Keratinocyte (primary cell): ENCODE measurements around the gene PIP4K2A. TPM values are rescaled to one million over a fixed set of nuclear protein-coding genes. Genes with fewer than 3 reads are reported as not detected.

ENCODE experiments used
- DNase-seq: peaks from one replicate; pipeline ENCODE4 v3.0.0-alpha.2; 2011; ENCODE audit warnings: low read depth, missing footprints, low spot score
- FAIRE-seq: peaks from 2 replicates; lab custom pipeline; 2011; peaks lifted over from hg19 to GRCh38; lab: Jason Lieb, UNC
- H2AFZ ChIP-seq: 2 replicates; pipeline ENCODE4 v1.6.0; 2012; ENCODE audit warnings: low read length, control low read depth, inconsistent platforms; ENCODE audit not compliant: control insufficient read depth
- H3K27ac ChIP-seq: 2 replicates; pipeline ENCODE4 v1.5.1; 2011; ENCODE audit warnings: low read length; ENCODE audit not compliant: control insufficient read depth, insufficient read depth
- H3K27me3 ChIP-seq: 3 replicates; pipeline ENCODE4 v1.6.0; 2011; ENCODE audit warnings: low read length; ENCODE audit not compliant: control insufficient read depth, insufficient read depth; ENCODE audit errors: extremely low read depth
- H3K36me3 ChIP-seq, 2 experiments: 2 replicates in 1 of 2; 3 replicates in 1 of 2; pipeline ENCODE4 v1.5.1; 2011; ENCODE audit warnings: low read length in 2 of 2, mild to moderate bottlenecking in 1 of 2; ENCODE audit not compliant: control insufficient read depth in 2 of 2, insufficient read depth in 2 of 2; ENCODE audit errors: extremely low read depth in 1 of 2
- H3K4me1 ChIP-seq: 3 replicates; pipeline ENCODE4 v1.5.1; 2011; ENCODE audit warnings: low read length; ENCODE audit not compliant: control insufficient read depth, insufficient read depth; ENCODE audit errors: extremely low read depth
- H3K4me2 ChIP-seq: 3 replicates; pipeline ENCODE4 v1.6.0; 2011; ENCODE audit warnings: low read depth, low read length; ENCODE audit not compliant: control insufficient read depth, insufficient read depth; ENCODE audit errors: extremely low read depth
- H3K4me3 ChIP-seq, 3 experiments: fragments of 200-600 bp in 1 of 3; sonication (generic) in 1 of 3; 2 replicates in 2 of 3; 3 replicates in 1 of 3; pipeline ENCODE4 v1.5.1; 2011 to 2016; ENCODE audit warnings: low read length in 3 of 3, mild to moderate bottlenecking in 3 of 3, control low read depth in 2 of 3, inconsistent platforms in 1 of 3, low read depth in 1 of 3, mixed read lengths in 1 of 3, mixed run types in 1 of 3, moderate library complexity in 1 of 3; ENCODE audit not compliant: control insufficient read depth in 2 of 3, insufficient read depth in 2 of 3; ENCODE audit errors: extremely low read depth in 1 of 3
- H3K79me2 ChIP-seq: 2 replicates; pipeline ENCODE4 v1.6.0; 2012; ENCODE audit warnings: low read length; ENCODE audit not compliant: control insufficient read depth, insufficient read depth
- H3K9ac ChIP-seq: 3 replicates; pipeline ENCODE4 v1.6.0; 2011; ENCODE audit warnings: low read length; ENCODE audit not compliant: control insufficient read depth, insufficient read depth; ENCODE audit errors: extremely low read depth
- H3K9me1 ChIP-seq: 3 replicates; pipeline ENCODE4 v1.6.0; 2011; ENCODE audit warnings: low read length; ENCODE audit not compliant: control insufficient read depth, insufficient read depth; ENCODE audit errors: extremely low read depth
- H3K9me3 ChIP-seq: 2 replicates; pipeline ENCODE4 v1.5.1; 2012; ENCODE audit warnings: low read depth, low read length; ENCODE audit not compliant: control insufficient read depth
- H4K20me1 ChIP-seq: 3 replicates; pipeline ENCODE4 v1.6.0; 2011; ENCODE audit warnings: low read length; ENCODE audit not compliant: control insufficient read depth, insufficient read depth; ENCODE audit errors: extremely low read depth
- EZH2 ChIP-seq: IDR thresholded peaks from one replicate; pipeline ENCODE4 v1.6.1; 2012; ENCODE audit warnings: inconsistent platforms, mild to moderate bottlenecking, low read length, moderate library complexity
- dilution Hi-C: fragments of 300-500 bp; cut with MboI; formaldehyde crosslinking; loops from one replicate; pipeline ENCODE4 v1.7.0; 2020; ENCODE audit warnings: low sequenced_read_pairs; ENCODE audit not compliant: extremely low pct_ligation_motif_present
- polyA plus RNA-seq, 5 experiments: library from polyadenylated mRNA; depleted of rRNA in 3 of 5; stranded (reverse) in 3 of 5; stranded (forward) in 1 of 5; unstranded in 1 of 5; fragments of >200 nt; gene quantifications; 1 replicate in 1 of 5; 2 replicates in 3 of 5; 3 replicates in 1 of 5; pipeline versions ENCODE4 v1.2.1 to v1.2.3, GENCODE V29; 2011 to 2012; ENCODE audit warnings: missing spikeins in 2 of 5, low read depth in 1 of 5, low replicate concordance in 1 of 5
- TF ChIP-seq, protein P1 (sequence below), 3 experiments: IDR thresholded peaks in 1 of 3; conservative IDR thresholded peaks in 1 of 3; optimal IDR thresholded peaks in 1 of 3; 2 replicates in 2 of 3; 3 replicates in 1 of 3; pipeline versions ENCODE3 to v1.5.1; 2011; ENCODE audit warnings: low read length in 3 of 3, mild to moderate bottlenecking in 3 of 3, moderate library complexity in 2 of 3, control low read depth in 1 of 3, inconsistent platforms in 1 of 3; ENCODE audit not compliant: insufficient read depth in 2 of 3; ENCODE audit errors: extremely low read depth in 1 of 3

Gene PIP4K2A
- polyA plus RNA-seq, 1 donor (not counting 4 experiments of a cell fraction or from before 2014, with no cell fraction given): 15.5 TPM

DNA sequence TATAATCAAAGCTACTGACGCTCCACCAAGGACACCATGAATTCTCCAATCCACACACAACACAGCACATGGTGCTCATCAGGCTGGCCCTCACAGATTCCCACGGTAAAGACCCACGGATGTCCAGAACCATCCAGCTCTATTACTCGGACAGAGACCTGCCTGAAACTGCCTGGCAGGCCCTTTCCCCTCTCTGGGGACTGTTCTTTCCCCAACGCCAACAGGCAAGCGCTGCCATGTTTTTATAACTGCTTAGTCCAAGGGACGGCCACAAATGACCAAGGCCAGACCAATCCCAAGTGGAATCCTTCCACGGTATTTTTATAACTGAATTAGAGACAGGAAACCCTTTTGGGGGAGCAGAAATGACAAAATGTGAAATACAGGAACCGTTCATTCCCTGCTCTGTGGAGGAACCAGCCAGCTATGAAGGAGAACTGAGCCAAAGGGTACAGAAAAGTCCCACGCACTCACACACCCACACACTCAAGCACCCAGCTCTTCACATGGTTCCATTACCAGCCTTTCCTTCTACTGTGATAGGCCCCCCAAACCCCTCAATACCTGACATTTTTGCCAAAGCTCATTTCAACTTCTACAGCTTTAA lies 4.1 kb downstream of the PIP4K2A start:
- peaks cover 8% of the 10 kb centered on the region for H3K4me1 ChIP-seq
- no peak for DNase-seq
- H3K36me3 ChIP-seq: no peaks in the 10 kb centered on the region
- no peaks in the 10 kb centered on the region for H3K9me1 ChIP-seq
- no peak overlapping the region for H3K4me2 ChIP-seq
- TF ChIP-seq, protein P1, sequence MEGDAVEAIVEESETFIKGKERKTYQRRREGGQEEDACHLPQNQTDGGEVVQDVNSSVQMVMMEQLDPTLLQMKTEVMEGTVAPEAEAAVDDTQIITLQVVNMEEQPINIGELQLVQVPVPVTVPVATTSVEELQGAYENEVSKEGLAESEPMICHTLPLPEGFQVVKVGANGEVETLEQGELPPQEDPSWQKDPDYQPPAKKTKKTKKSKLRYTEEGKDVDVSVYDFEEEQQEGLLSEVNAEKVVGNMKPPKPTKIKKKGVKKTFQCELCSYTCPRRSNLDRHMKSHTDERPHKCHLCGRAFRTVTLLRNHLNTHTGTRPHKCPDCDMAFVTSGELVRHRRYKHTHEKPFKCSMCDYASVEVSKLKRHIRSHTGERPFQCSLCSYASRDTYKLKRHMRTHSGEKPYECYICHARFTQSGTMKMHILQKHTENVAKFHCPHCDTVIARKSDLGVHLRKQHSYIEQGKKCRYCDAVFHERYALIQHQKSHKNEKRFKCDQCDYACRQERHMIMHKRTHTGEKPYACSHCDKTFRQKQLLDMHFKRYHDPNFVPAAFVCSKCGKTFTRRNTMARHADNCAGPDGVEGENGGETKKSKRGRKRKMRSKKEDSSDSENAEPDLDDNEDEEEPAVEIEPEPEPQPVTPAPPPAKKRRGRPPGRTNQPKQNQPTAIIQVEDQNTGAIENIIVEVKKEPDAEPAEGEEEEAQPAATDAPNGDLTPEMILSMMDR (optimal IDR thresholded peaks at IDR 0.05 in 1 of 3, IDR thresholded peaks at IDR 0.05 in 1 of 3, conservative IDR thresholded peaks at IDR 0.05 in 1 of 3; ENCODE audit: extremely low read depth in 1 of 3, insufficient read depth in 2 of 3, low read length in 3 of 3): no peak
- TF ChIP-seq EZH2: no peak
- H3K79me2 ChIP-seq: peaks cover 47% of the 10 kb centered on the region
- H3K27ac ChIP-seq: no peak overlapping the region
- no peak overlapping the region for H3K4me3 ChIP-seq
- dilution Hi-C loops: no loop called here
- peaks cover 3% of the 10 kb centered on the region for H4K20me1 ChIP-seq
- FAIRE-seq: no peak
- no peaks in the 10 kb centered on the region for H3K27me3 ChIP-seq
- H2AFZ ChIP-seq: no peak overlapping the region
- H3K9ac ChIP-seq: no peak overlapping the region
- no peaks in the 10 kb centered on the region for H3K9me3 ChIP-seq

DNA sequence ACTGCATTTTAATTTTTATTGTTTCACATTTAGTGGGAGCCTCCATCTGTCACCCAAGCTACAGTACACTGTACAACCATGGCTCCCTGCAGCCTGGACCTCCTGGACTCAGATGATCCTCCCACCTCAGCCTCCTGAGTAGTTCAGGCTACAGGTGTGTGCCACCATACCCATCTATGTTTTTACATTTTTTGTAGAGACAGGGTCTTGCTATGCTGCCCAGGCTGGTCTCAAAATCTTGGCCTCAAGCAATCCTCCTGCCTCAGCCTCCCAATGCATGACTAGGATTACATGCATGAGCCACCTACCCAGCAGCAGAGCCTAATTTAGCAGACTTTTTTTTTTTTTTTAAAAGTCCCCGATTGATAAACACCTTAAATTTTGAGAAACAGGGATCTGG lies 5.6 kb downstream of the PIP4K2A start:
- no peak overlapping the region for H3K27ac ChIP-seq
- dilution Hi-C loops: no loop called here
- no peak for DNase-seq
- H3K4me1 ChIP-seq: peaks cover 8% of the 10 kb centered on the region
- no peak for FAIRE-seq
- no peak overlapping the region for H3K4me2 ChIP-seq
- H3K9me3 ChIP-seq: no peaks in the 10 kb centered on the region
- peaks cover 48% of the 10 kb centered on the region for H3K79me2 ChIP-seq
- H3K4me3 ChIP-seq: no peak overlapping the region
- TF ChIP-seq, protein P1 (optimal IDR thresholded peaks at IDR 0.05 in 1 of 3, IDR thresholded peaks at IDR 0.05 in 1 of 3, conservative IDR thresholded peaks at IDR 0.05 in 1 of 3; ENCODE audit: extremely low read depth in 1 of 3, insufficient read depth in 2 of 3, low read length in 3 of 3): no peak
- TF ChIP-seq EZH2: no peak
- H3K36me3 ChIP-seq: no peaks in the 10 kb centered on the region
- H3K9ac ChIP-seq: no peak overlapping the region
- no peaks in the 10 kb centered on the region for H3K9me1 ChIP-seq
- peaks cover 3% of the 10 kb centered on the region for H4K20me1 ChIP-seq
- no peak overlapping the region for H2AFZ ChIP-seq
- H3K27me3 ChIP-seq: no peaks in the 10 kb centered on the region
